GM18858 (cell line): Measurements from ENCODE around the gene TENT5C.
"Not testable (repeated sequence)": the region's sequence is repeated elsewhere in the genome, so short reads cannot be mapped to it uniquely, and the experiment has no call there.

Experiments used
- ATAC-seq: cut with Tn5 transposase; IDR thresholded peaks from one replicate; pipeline ENCODE4 v1.9.1; 2021; ENCODE audit not compliant: unreplicated experiment

TENT5C gene

GRCh38 chr1:117605774-117606648 lies at the start of gene TENT5C:
TSS of gene TENT5C (plus strand) at chr1:117606048. CDS start at chr1:117622869, 16,821 bp downstream.
- ATAC-seq: peak; percentile 77

- ATAC-seq: no peak
Observed at GRCh38 chr1:117556341-117556740, 49.5 kb upstream of the TENT5C start.

- ATAC-seq: no peak
Observed at GRCh38 chr1:117556976-117557375, 48.9 kb upstream of the TENT5C start.

- not testable (repeated sequence) for ATAC-seq
Observed at GRCh38 chr1:117558451-117558850, 47.4 kb upstream of the TENT5C start.

GRCh38 chr1:117559139-117559538 lies 46.7 kb upstream of the TENT5C start:
- no peak for ATAC-seq

GRCh38 chr1:117559985-117560384 lies 45.9 kb upstream of the TENT5C start:
- no peak for ATAC-seq

- no peak for ATAC-seq
Observed at GRCh38 chr1:117561071-117561470, 44.8 kb upstream of the TENT5C start.

GRCh38 chr1:117561551-117561950 lies 44.3 kb upstream of the TENT5C start:
- no peak for ATAC-seq

- no peak for ATAC-seq
Observed at GRCh38 chr1:117562581-117563491, 43.0 kb upstream of the TENT5C start.

- no peak for ATAC-seq
Observed at GRCh38 chr1:117563492-117563875, 42.4 kb upstream of the TENT5C start.

GRCh38 chr1:117564227-117565075 lies 41.4 kb upstream of the TENT5C start:
- no peak for ATAC-seq

GRCh38 chr1:117565076-117565556 lies 40.7 kb upstream of the TENT5C start:
- no peak for ATAC-seq

- ATAC-seq: no peak
Observed at GRCh38 chr1:117565745-117566455, 39.9 kb upstream of the TENT5C start.

GRCh38 chr1:117566556-117566955 lies 39.3 kb upstream of the TENT5C start:
- ATAC-seq: no peak

- no peak for ATAC-seq
Observed at GRCh38 chr1:117567435-117567834, 38.4 kb upstream of the TENT5C start.

GRCh38 chr1:117567976-117568375 lies 37.9 kb upstream of the TENT5C start:
- no peak for ATAC-seq

- ATAC-seq: no peak
Observed at GRCh38 chr1:117568999-117569398, 36.8 kb upstream of the TENT5C start.

- ATAC-seq: no peak
Observed at GRCh38 chr1:117569856-117570255, 36.0 kb upstream of the TENT5C start.

GRCh38 chr1:117570988-117571409 lies 34.8 kb upstream of the TENT5C start:
- no peak for ATAC-seq

GRCh38 chr1:117571496-117571895 lies 34.4 kb upstream of the TENT5C start:
- no peak for ATAC-seq
